HG03354 (cell line): ENCODE results near the gene ABHD2.
A peak's percentile ranks its signal among the peaks of the same experiment; 100 is the strongest.
"Not testable (repeated sequence)": the region's sequence is repeated elsewhere in the genome, so short reads cannot be mapped to it uniquely, and the experiment has no call there.

Experiments
- ATAC-seq: cut with Tn5 transposase; IDR thresholded peaks from one replicate; pipeline ENCODE4 v1.9.1; 2021; ENCODE audit warnings: mild to moderate bottlenecking; ENCODE audit not compliant: unreplicated experiment, poor library complexity, severe bottlenecking

ABHD2 gene

DNA sequence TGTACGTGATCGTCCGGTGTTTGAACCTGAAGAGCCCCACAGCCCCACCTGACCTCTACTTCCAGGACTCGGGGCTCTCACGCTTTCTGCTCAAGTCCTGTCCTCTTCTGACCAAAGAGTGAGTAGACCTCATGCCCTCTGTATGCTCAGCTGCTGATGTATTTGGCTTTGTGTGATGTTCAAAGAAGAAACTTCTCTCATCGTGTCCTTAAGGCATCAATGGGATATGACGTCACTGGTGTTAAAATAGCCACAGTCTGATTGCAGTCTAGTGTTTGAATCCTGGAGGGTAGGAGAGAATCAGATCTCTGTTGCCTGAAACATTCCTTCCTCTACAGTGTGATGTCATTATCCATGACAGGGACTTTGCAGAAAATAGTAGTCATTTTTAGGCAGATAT is 28.1 kb downstream of the ABHD2 start:
- no peak for ATAC-seq

GRCh38 chr15:89117790-89118189 is 29.5 kb downstream of the ABHD2 start:
- ATAC-seq = no peak

GRCh38 chr15:89118481-89118989 is 30.3 kb downstream of the ABHD2 start:
- no peak for ATAC-seq

DNA sequence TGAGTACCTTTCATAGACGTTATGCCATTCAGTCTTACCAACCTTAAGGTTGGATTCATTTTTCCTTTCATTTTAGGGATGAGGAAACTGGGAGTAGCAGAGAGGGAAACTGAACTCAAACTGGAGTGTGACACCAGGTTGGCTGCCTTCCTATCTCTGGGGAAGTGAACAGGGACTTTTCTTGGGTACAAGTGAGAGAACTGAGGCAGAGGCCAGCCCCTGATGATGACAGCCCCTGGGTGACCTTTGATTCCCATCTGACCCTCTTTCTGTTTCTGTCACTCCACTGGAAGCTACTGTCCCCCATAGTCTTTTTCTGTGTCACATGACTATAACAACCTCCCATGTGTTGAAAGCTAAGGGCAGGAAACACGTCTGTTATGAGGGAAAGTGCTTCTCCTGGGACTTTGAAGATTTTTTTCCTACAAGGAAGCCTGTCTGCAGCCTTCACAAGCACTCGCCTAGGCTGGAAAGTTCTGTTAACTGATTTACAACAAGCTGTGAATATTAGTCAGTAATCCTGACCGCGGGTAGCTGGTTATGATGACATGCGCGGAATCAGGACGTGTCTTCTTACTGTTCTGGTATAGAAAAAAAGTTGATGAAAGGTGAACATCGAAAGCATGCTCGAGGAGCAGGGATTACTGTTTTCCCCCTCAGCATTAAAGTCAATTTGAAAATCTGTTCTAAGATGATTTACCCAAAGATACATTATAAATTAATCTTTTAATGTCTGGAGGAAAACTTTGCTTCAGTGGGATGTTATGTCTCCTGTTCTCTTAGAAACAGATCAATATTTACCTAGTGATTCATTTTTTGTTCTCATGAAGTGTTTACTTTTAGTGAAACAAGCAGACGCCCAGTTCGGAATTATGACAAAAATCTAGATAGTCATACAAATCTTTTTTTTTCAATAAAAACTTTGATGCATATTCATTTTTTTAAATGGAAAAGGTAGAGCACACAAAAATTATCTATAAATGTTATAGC is 31.5 kb downstream of the ABHD2 start:
- ATAC-seq = no peak

- ATAC-seq = not testable (repeated sequence)
Observed at GRCh38 chr15:89120479-89121000, 32.3 kb downstream of the ABHD2 start.

- no peak for ATAC-seq
Observed at GRCh38 chr15:89121414-89121813, 33.2 kb downstream of the ABHD2 start.

- no peak for ATAC-seq
Observed at GRCh38 chr15:89122505-89123180, 34.4 kb downstream of the ABHD2 start.

- no peak for ATAC-seq
Observed at GRCh38 chr15:89123181-89123525, 34.9 kb downstream of the ABHD2 start.

DNA sequence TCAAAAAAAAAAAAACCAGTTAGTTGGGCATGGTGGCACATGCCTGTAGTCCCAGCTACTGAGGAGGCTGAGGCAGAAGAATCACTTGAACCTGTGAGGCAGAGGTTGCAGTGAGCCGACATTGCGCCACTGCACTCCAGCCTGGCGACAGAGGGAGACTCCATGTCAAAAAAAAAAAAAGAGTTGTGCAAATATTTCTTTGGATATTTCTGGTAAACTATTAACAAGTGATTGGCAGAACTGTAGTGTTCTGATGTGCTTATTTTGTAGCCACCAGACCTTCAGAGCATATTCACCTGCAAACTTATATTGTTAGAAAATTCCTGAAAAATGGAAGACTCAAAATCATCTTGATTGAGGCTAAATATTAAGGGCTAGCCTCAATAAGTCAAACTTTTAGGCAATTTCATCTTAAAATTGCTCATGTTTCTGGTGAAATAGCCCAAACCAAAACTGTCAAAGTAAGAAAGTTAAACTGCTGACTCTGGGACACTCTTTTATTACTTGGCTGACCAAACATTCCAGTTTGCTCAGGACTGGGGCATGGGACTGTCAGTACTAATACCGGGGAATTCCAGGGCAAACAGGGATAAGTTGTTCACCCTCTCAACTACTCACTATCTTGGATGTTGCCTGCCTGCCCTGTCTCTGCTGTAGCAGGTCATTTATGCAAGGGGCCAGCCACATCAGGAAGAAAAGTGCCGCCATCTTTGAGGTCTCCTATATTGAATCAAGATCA is 37.0 kb downstream of the ABHD2 start:
- no peak for ATAC-seq

- no peak for ATAC-seq
Observed at GRCh38 chr15:89126009-89126408, 37.8 kb downstream of the ABHD2 start.

- no peak for ATAC-seq
Observed at GRCh38 chr15:89127054-89127702, 38.9 kb downstream of the ABHD2 start.

DNA sequence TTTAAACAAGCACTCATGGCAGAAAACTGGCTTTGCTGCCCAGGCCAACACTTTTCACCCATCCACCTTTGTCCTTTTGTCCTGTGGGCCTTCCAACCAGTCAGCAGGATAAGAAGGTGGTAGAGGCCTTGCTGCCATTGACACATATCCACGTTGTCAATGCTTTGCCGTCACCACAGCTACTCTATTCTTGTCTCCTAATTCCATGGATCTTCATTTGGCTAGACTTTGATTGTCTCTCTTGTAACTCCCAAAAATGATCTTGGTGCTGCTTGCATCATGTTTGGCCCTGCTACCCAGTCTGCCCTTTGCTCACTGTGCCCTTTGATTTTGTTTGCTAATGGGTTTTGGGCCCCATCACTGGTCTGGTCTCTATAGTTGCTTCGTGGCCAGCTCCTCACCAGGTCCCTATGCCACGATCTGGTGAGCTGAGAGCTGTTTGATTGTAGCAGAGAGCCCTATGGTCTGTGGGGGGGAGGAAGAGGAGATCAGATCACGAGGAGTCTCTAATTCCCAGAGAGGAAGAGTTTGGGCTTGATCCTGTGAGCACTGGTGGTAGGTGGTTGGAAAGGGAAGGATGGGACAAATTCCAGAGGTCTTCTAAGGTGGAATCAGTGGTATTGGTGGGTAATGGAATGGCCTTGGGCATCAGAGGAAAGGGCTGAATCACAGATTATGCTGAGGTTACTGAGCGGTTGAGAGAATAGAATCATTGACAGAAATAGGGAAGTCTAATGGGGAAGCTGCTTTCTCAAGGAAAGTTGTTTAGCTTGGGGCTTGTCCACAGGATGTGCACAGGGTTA is 40.3 kb downstream of the ABHD2 start:
- ATAC-seq = peak; percentile 40

DNA sequence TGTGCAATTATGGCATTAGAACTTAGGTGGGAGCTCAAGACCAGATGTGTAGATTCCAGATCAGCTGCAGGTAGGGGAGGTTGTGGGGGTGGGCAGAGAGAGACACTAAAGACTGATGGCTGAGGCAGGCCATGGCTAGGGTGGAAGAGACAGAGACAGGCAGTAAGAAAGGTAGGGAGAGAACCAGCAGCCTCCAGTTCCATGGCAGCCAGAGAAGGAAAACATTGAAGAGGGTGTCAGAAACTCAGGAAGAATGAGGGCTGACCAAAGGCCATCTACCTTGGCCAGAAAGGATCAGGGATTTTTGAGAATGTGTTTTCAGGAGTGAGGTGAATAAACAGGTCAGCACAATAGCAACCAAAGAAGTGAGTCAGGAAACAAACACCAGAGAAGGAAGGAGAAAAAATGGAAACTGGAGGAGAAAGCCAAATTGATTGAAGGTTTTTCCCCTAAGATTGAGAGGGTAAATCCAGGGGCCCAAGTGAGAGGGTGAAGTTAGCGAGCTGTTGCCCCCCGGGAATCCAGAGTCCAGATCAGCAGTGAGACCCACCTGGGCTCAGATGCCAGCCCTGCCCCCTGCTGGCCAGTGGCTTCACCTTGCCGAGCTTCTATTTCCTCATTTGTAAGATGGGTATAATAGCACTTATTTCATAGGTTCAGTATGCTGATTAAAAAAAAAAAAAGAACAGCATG is 41.0 kb downstream of the ABHD2 start:
- peak; percentile 60 for ATAC-seq

DNA sequence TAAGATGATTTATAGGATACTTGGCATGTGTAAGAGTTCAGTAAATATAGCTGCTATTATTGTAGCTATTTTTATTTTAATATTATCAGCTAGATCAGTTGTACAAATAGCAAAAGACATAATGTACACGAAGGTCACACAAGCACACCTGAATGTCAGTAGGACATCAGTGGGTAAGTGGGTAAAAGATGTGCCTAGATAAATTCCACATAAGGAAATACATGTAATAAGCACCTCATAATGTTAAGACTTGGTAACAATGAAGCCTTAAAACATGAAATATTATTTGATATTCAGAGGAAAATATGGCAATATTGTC is 41.5 kb downstream of the ABHD2 start:
- ATAC-seq = no peak

GRCh38 chr15:89130201-89130600 is 41.9 kb downstream of the ABHD2 start:
- peak; percentile 76 for ATAC-seq

DNA sequence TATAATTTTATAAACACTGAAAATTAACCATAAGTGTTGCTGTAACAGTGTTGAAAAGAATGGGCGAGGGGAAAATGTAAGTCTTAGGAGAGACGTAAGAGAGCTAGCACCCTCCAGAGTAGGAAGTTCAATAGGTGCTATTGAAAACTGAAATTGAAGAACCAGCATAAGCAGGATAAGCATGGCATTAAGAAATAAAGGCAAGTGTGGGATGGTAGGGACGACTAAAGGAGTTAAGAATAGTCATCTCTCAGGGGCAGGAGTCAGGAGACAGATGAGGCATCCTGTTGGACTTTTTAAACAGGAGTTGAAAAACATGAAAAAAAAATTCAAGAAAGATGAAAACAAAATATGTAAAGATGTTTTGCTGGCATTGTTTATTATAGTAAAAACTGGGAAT is 43.5 kb downstream of the ABHD2 start:
- ATAC-seq = no peak

DNA sequence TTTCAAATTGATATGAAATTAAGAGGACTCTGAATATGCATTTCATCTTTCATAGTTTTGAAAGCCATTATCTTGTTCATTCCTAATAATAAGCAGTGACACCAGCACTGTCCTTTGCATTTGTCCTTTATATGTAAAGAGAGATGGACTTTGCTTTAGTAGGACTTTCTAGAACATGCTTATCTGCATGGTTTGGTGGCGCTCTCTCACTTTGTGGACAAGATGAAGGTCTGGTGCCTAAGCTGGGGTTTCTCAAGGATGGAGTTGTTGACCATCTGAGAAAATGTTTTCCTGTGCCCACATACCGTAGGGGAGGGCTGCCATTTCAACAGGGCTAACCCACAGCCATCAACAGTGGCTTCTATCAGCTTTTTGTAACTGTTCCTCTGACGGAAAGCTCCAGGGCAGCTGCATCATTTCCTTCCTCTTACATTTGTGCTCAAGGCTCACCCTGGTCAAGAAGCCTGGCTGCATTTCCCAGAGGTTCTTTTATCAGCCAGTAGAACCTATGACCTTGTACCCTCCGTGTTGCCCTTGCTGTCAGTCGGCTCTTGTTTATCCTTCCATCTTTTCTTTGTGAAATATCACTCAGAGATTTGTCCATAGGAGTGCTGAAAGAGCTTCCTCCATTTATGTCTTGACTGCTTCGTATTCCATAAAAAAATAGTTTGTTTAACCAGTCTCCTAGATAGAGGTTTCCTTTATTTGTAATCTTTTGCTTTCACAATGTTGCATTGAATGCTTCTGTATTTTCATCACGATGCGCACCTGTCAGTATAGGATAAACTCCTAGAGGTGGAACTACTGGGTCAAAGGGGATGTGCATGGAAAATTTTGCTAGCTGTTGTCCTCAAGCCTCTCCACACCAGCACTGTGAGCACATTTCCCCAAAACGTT is 44.6 kb downstream of the ABHD2 start:
- ATAC-seq = no peak
